Keratinocyte (primary cell): ENCODE results near the gene GALNT2. TPM values are rescaled to one million over a fixed set of nuclear protein-coding genes. Genes with fewer than 3 reads are reported as not detected.

ENCODE experiments used
- DNase-seq: peaks from one replicate; pipeline ENCODE4 v3.0.0-alpha.2; 2011; ENCODE audit warnings: low read depth, missing footprints, low spot score
- FAIRE-seq: peaks from 2 replicates; lab custom pipeline; 2011; peaks lifted over from hg19 to GRCh38; lab: Jason Lieb, UNC
- H2AFZ ChIP-seq: 2 replicates; pipeline ENCODE4 v1.6.0; 2012; ENCODE audit warnings: low read length, control low read depth, inconsistent platforms; ENCODE audit not compliant: control insufficient read depth
- H3K27ac ChIP-seq: 2 replicates; pipeline ENCODE4 v1.5.1; 2011; ENCODE audit warnings: low read length; ENCODE audit not compliant: control insufficient read depth, insufficient read depth
- H3K27me3 ChIP-seq: 3 replicates; pipeline ENCODE4 v1.6.0; 2011; ENCODE audit warnings: low read length; ENCODE audit not compliant: control insufficient read depth, insufficient read depth; ENCODE audit errors: extremely low read depth
- H3K36me3 ChIP-seq, 2 experiments: 2 replicates in 1 of 2; 3 replicates in 1 of 2; pipeline ENCODE4 v1.5.1; 2011; ENCODE audit warnings: low read length in 2 of 2, mild to moderate bottlenecking in 1 of 2; ENCODE audit not compliant: control insufficient read depth in 2 of 2, insufficient read depth in 2 of 2; ENCODE audit errors: extremely low read depth in 1 of 2
- H3K4me1 ChIP-seq: 3 replicates; pipeline ENCODE4 v1.5.1; 2011; ENCODE audit warnings: low read length; ENCODE audit not compliant: control insufficient read depth, insufficient read depth; ENCODE audit errors: extremely low read depth
- H3K4me2 ChIP-seq: 3 replicates; pipeline ENCODE4 v1.6.0; 2011; ENCODE audit warnings: low read depth, low read length; ENCODE audit not compliant: control insufficient read depth, insufficient read depth; ENCODE audit errors: extremely low read depth
- H3K4me3 ChIP-seq, 3 experiments: fragments of 200-600 bp in 1 of 3; sonication (generic) in 1 of 3; 2 replicates in 2 of 3; 3 replicates in 1 of 3; pipeline ENCODE4 v1.5.1; 2011 to 2016; ENCODE audit warnings: low read length in 3 of 3, mild to moderate bottlenecking in 3 of 3, control low read depth in 2 of 3, inconsistent platforms in 1 of 3, low read depth in 1 of 3, mixed read lengths in 1 of 3, mixed run types in 1 of 3, moderate library complexity in 1 of 3; ENCODE audit not compliant: control insufficient read depth in 2 of 3, insufficient read depth in 2 of 3; ENCODE audit errors: extremely low read depth in 1 of 3
- H3K79me2 ChIP-seq: 2 replicates; pipeline ENCODE4 v1.6.0; 2012; ENCODE audit warnings: low read length; ENCODE audit not compliant: control insufficient read depth, insufficient read depth
- H3K9ac ChIP-seq: 3 replicates; pipeline ENCODE4 v1.6.0; 2011; ENCODE audit warnings: low read length; ENCODE audit not compliant: control insufficient read depth, insufficient read depth; ENCODE audit errors: extremely low read depth
- H3K9me1 ChIP-seq: 3 replicates; pipeline ENCODE4 v1.6.0; 2011; ENCODE audit warnings: low read length; ENCODE audit not compliant: control insufficient read depth, insufficient read depth; ENCODE audit errors: extremely low read depth
- H3K9me3 ChIP-seq: 2 replicates; pipeline ENCODE4 v1.5.1; 2012; ENCODE audit warnings: low read depth, low read length; ENCODE audit not compliant: control insufficient read depth
- H4K20me1 ChIP-seq: 3 replicates; pipeline ENCODE4 v1.6.0; 2011; ENCODE audit warnings: low read length; ENCODE audit not compliant: control insufficient read depth, insufficient read depth; ENCODE audit errors: extremely low read depth
- CTCF ChIP-seq, 3 experiments: IDR thresholded peaks in 1 of 3; conservative IDR thresholded peaks in 1 of 3; optimal IDR thresholded peaks in 1 of 3; 2 replicates in 2 of 3; 3 replicates in 1 of 3; pipeline versions ENCODE3 to v1.5.1; 2011; ENCODE audit warnings: low read length in 3 of 3, mild to moderate bottlenecking in 3 of 3, moderate library complexity in 2 of 3, control low read depth in 1 of 3, inconsistent platforms in 1 of 3; ENCODE audit not compliant: insufficient read depth in 2 of 3; ENCODE audit errors: extremely low read depth in 1 of 3
- EZH2 ChIP-seq: IDR thresholded peaks from one replicate; pipeline ENCODE4 v1.6.1; 2012; ENCODE audit warnings: inconsistent platforms, mild to moderate bottlenecking, low read length, moderate library complexity
- dilution Hi-C: fragments of 300-500 bp; cut with MboI; formaldehyde crosslinking; loops from one replicate; pipeline ENCODE4 v1.7.0; 2020; ENCODE audit warnings: low sequenced_read_pairs; ENCODE audit not compliant: extremely low pct_ligation_motif_present
- polyA plus RNA-seq, 5 experiments: library from polyadenylated mRNA; depleted of rRNA in 3 of 5; stranded (reverse) in 3 of 5; stranded (forward) in 1 of 5; unstranded in 1 of 5; fragments of >200 nt; gene quantifications; 1 replicate in 1 of 5; 2 replicates in 3 of 5; 3 replicates in 1 of 5; pipeline versions ENCODE4 v1.2.1 to v1.2.3, GENCODE V29; 2011 to 2012; ENCODE audit warnings: missing spikeins in 2 of 5, low read depth in 1 of 5, low replicate concordance in 1 of 5

Gene GALNT2
- polyA plus RNA-seq, 1 donor (not counting 4 experiments of a cell fraction or from before 2014, with no cell fraction given), result 61.7 TPM

DNA sequence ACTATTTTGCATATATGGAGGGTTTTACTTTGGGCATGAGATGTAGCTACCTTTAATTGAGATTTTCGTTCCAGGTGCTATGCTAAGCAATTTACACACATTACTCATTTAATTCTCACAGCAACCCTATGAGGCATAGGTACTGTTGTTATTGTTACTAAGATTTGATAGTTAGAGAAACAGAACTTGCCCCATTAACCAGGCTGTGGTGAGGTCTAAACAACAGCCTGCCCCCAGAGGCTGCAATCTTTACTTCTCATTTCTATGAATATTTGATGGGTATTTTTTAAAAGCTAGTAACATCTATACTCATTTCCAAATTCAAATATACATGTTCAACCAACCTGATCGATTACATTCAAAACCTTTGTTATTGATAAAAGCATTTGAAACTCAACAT, 155.6 kb downstream of the GALNT2 start:
- dilution Hi-C loops, result no loop called here
- Histone ChIP-seq H2AFZ (no peak overlapping the region), H3K27ac (no peak overlapping the region), H3K9ac (no peak overlapping the region), H3K27me3 (no peaks in the 10 kb centered on the region), H3K4me2 (no peak overlapping the region), H3K36me3 (no peaks in the 10 kb centered on the region), H3K9me1 (peaks cover 4% of the 10 kb centered on the region), H4K20me1 (no peaks in the 10 kb centered on the region), H3K4me1 (no peaks in the 10 kb centered on the region), H3K9me3 (no peaks in the 10 kb centered on the region), H3K4me3 (no peak overlapping the region), H3K79me2 (peaks cover 43% of the 10 kb centered on the region)
- TF ChIP-seq EZH2 (no peak), CTCF (optimal IDR thresholded peaks at IDR 0.05 in 1 of 3, IDR thresholded peaks at IDR 0.05 in 1 of 3, conservative IDR thresholded peaks at IDR 0.05 in 1 of 3; ENCODE audit: extremely low read depth in 1 of 3, insufficient read depth in 2 of 3, low read length in 3 of 3) (peak in 1 of 3 experiments; percentile 10)
- FAIRE-seq (no peak), DNase-seq (no peak)

DNA sequence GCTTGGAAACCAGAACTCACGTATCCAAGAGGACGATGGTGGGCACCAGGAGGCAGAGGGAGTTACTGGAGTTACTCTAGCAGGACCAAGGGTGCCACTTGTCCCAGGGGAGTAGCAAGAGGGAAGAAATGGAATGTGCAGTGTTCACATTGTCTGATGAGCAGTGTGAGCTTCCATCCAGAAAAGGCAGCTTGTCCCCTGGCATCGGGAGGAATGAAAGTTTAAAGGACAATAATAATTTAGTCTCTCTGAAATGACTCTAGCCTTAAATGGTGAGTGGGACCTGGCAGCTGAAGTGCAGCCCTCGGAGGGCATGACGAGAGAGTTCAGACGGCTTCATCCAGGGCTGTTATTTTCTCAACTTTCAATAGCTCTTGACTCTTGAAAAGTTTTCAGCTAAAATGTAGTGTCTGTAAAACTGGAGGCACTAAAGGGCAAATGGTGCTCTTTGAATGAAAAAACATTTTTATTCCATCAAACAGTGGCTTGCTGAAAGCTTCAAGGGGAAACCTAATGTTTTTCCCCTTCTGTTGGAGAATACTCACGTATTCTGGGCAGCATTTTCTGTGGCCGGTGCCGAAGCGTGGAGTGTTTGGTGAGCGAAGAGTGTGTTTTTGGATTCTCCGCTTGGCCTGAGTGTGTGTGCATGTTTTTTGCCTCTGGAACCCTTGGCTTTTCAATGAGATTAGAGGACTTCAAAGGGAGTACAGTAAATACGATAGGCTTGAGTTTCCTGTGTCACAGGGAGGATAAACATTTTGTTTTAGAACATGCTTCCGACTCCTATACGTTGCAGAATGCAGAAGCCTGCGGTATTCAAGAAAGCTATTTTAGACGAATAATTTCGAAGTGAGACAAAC, 157.3 kb downstream of the GALNT2 start:
- H2AFZ ChIP-seq, result no peak overlapping the region
- H3K4me3 ChIP-seq, result no peak overlapping the region
- no peak overlapping the region for H3K27ac ChIP-seq
- H3K9me3 ChIP-seq, result no peaks in the 10 kb centered on the region
- no peak overlapping the region for H3K9ac ChIP-seq
- FAIRE-seq (no peak), DNase-seq (no peak)
- H3K27me3 ChIP-seq, result no peaks in the 10 kb centered on the region
- dilution Hi-C loops, result no loop called here
- no peak for TF ChIP-seq CTCF (optimal IDR thresholded peaks at IDR 0.05 in 1 of 3, IDR thresholded peaks at IDR 0.05 in 1 of 3, conservative IDR thresholded peaks at IDR 0.05 in 1 of 3; ENCODE audit: extremely low read depth in 1 of 3, insufficient read depth in 2 of 3, low read length in 3 of 3)
- TF ChIP-seq EZH2, result no peak
- no peak overlapping the region for H3K4me2 ChIP-seq
- H3K79me2 ChIP-seq, result peaks cover 27% of the 10 kb centered on the region
- peaks cover 7% of the 10 kb centered on the region for H3K9me1 ChIP-seq
- H3K36me3 ChIP-seq, result no peaks in the 10 kb centered on the region
- no peaks in the 10 kb centered on the region for H3K4me1 ChIP-seq
- no peaks in the 10 kb centered on the region for H4K20me1 ChIP-seq
